Nephron progenitor cell (in vitro differentiated cells): ENCODE data around the gene VGLL2.

Experiments used
- DNase-seq: peaks from one replicate; pipeline ENCODE4 v3.0.0; 2021
- H3K27ac Mint-ChIP-seq: 2 replicates; pipeline ENCODE4 v1.8.0; 2021; ENCODE audit warnings: mild to moderate bottlenecking, moderate library complexity, mixed read lengths
- H3K27me3 Mint-ChIP-seq: 2 replicates; pipeline ENCODE4 v1.8.0; 2021; ENCODE audit warnings: mild to moderate bottlenecking, low read depth, mixed read lengths; ENCODE audit not compliant: poor library complexity
- H3K36me3 Mint-ChIP-seq: 2 replicates; pipeline ENCODE4 v1.8.0; 2021; ENCODE audit warnings: low read depth, mixed read lengths
- H3K4me1 Mint-ChIP-seq: 2 replicates; pipeline ENCODE4 v1.8.0; 2021; ENCODE audit warnings: mixed read lengths
- H3K4me3 Mint-ChIP-seq: 2 replicates; pipeline ENCODE4 v1.8.0; 2021; ENCODE audit warnings: mild to moderate bottlenecking, moderate library complexity, mixed read lengths
- H3K9me3 Mint-ChIP-seq: 2 replicates; pipeline ENCODE4 v1.8.0; 2021; ENCODE audit warnings: mild to moderate bottlenecking, moderate library complexity, mixed read lengths
- CTCF ChIP-seq: fragments of 200-600 bp; sonication (generic); IDR thresholded peaks from 2 replicates; pipeline ENCODE4 v1.5.0; 2021; ENCODE audit warnings: antibody characterized with exemption

The VGLL2 gene

GRCh38 chr6:117270055-117270842, 4.9 kb downstream of the VGLL2 start:
- H3K27ac Mint-ChIP-seq = no peak overlapping the region

DNA sequence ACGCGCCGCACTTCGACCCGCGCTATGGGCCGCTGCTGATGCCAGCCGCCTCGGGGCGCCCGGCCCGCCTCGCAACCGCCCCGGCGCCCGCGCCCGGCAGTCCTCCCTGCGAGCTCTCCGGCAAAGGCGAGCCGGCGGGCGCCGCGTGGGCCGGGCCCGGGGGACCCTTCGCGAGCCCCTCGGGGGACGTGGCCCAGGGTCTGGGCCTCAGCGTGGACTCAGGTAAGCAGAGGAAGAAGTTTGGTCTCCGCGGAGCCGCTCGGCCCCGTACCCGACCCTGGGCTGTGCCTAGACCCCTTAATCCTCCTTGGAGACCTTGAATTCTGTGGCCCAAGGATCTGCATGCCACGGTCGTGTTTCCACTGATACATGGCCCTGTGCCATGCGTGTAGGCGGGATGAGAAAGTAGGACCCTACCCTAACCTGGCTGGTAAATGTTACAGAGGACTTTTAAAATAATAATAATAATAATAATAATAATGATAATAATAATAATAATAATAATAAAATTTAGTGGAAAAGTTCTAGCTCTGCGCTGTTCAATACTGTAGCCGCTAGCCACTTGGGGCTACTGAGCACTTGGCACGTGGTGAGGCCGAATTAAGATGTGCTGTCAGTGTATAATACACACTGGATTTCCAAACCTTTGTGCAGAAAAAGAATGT, 5.6 kb downstream of the VGLL2 start:
- Mint-ChIP-seq H3K9me3 (no peaks in the 10 kb centered on the region), H3K27me3 (peaks cover 99% of the 10 kb centered on the region), H3K27ac (no peak overlapping the region)

More at GRCh38 chr6:117270055-117270842, 4.9 kb downstream of the VGLL2 start:
- no peaks in the 10 kb centered on the region for H3K36me3 Mint-ChIP-seq
- H3K4me3 Mint-ChIP-seq = peak overlapping the region; percentile 69
- H3K27me3 Mint-ChIP-seq = peaks cover 99% of the 10 kb centered on the region
- no peaks in the 10 kb centered on the region for H3K9me3 Mint-ChIP-seq
- H3K4me1 Mint-ChIP-seq = peaks cover 12% of the 10 kb centered on the region
- peak; percentile 65 for DNase-seq
- TF ChIP-seq CTCF = no peak

DNA sequence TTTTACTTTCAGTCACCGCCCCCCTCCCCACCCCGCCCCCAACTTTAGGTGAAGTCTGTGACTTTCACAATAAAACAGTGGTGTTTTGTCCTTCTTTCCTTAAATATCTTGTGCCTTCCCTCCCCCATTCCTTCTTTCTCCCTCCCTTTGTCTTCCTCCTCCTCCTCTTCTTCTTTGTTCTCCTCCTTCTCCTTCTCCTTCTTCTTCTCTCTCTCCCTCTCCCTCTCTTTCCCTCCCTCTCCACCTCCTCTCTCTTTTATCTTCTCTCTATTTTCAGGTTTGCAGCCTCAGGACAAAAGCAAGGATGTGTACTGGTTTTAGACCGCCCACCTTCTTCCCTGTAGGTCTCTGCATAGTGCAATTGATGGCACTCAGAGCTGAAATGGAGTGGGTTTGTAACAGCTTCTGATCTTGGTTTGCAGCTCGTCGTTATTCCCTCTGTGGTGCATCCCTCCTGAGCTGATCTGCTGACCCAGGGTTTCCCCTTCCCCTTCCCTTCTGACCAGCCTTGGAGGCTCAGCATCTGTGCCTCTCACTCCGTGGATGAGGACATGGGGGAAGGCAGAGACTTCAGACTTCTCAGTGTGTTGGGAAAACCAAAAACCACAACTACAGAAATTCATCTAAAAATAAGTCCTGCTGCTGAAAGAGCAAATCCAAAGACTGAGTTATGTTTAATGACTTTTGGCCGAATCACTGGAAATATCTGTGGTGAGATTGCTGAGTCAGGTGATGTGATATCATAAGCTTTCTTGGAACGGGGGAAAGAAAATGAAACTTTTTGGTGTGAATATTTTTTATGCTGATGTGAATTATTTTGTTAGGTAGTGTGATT, 6.9 kb downstream of the VGLL2 start:
- H3K9me3 Mint-ChIP-seq = no peaks in the 10 kb centered on the region
- peaks cover 91% of the 10 kb centered on the region for H3K27me3 Mint-ChIP-seq
- peaks cover 5% of the 10 kb centered on the region for H3K4me1 Mint-ChIP-seq
- H3K4me3 Mint-ChIP-seq = no peak overlapping the region
- DNase-seq = no peak
- H3K27ac Mint-ChIP-seq = no peak overlapping the region
- H3K36me3 Mint-ChIP-seq = no peaks in the 10 kb centered on the region
- TF ChIP-seq CTCF = no peak

More for the DNA sequence above, 5.6 kb downstream of the VGLL2 start:
- no peak for DNase-seq
- no peaks in the 10 kb centered on the region for H3K36me3 Mint-ChIP-seq
- peaks cover 10% of the 10 kb centered on the region for H3K4me1 Mint-ChIP-seq
- no peak for TF ChIP-seq CTCF
- H3K4me3 Mint-ChIP-seq = no peak overlapping the region

DNA sequence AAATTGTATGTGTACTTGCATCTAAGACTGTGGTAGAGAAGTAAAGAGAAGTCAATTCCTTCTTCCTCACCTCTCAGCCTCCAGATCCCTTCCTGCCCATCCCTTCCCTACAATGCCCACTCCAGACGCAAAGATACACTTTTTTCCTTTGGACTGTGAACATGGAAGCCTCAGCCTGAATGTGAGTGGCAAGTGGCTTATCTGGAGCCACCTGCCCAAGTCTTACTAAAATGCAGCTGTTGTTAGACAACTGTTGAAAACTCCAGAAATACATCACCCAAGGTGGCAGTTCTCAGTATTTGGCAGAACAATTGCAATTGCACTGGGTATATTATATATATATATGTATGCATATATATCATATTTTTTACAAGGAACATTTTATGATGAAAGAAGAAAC, 7.5 kb downstream of the VGLL2 start:
- H3K36me3 Mint-ChIP-seq = no peaks in the 10 kb centered on the region
- no peak overlapping the region for H3K27ac Mint-ChIP-seq
- H3K4me1 Mint-ChIP-seq = peaks cover 5% of the 10 kb centered on the region
- DNase-seq = no peak
- H3K27me3 Mint-ChIP-seq = peaks cover 84% of the 10 kb centered on the region
- H3K4me3 Mint-ChIP-seq = no peak overlapping the region
- H3K9me3 Mint-ChIP-seq = no peaks in the 10 kb centered on the region
- no peak for TF ChIP-seq CTCF

DNA sequence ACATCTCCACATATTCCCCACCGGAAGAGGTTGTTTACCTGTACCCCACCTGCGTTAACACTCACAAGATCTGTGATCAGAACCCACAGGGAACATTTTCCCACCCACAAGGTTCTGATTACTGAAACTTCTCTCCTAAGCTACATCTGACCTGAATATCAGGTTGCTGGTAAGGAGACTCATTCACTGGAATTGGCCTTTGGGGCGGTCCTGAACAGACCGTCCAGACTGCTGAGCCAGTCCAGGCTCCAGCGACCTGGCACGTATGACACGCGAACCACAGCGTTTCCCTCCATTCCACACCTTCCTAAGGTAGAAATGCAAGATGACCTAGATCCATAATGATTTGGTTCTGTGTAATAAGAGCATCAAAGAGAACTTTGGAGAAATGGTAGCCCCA, 9.8 kb downstream of the VGLL2 start:
- no peak overlapping the region for H3K4me3 Mint-ChIP-seq
- no peak for TF ChIP-seq CTCF
- peaks cover 63% of the 10 kb centered on the region for H3K27me3 Mint-ChIP-seq

More for the DNA sequence above, 9.8 kb downstream of the VGLL2 start:
- Mint-ChIP-seq H3K4me1 (no peaks in the 10 kb centered on the region), H3K36me3 (no peaks in the 10 kb centered on the region), H3K27ac (no peak overlapping the region), H3K9me3 (no peaks in the 10 kb centered on the region)
- no peak for DNase-seq
